Stimulated activated CD4-positive, alpha-beta T cell treated with anti-CD3 and anti-CD28 coated beads, Interleukin-1b, Interleukin-23, amount 100 ng/mL, for 1 hour (primary cell): Measurements from ENCODE around the gene DPEP2NB.
"Not testable (repeated sequence)": the region's sequence is repeated elsewhere in the genome, so short reads cannot be mapped to it uniquely, and the experiment has no call there.

Experiments used
- DNase-seq, 2 donors: peaks; one replicate each; pipeline ENCODE4 v3.0.0-alpha.2; 2020; ENCODE audit warnings: low read depth in 2 of 2

Gene DPEP2NB

DNA sequence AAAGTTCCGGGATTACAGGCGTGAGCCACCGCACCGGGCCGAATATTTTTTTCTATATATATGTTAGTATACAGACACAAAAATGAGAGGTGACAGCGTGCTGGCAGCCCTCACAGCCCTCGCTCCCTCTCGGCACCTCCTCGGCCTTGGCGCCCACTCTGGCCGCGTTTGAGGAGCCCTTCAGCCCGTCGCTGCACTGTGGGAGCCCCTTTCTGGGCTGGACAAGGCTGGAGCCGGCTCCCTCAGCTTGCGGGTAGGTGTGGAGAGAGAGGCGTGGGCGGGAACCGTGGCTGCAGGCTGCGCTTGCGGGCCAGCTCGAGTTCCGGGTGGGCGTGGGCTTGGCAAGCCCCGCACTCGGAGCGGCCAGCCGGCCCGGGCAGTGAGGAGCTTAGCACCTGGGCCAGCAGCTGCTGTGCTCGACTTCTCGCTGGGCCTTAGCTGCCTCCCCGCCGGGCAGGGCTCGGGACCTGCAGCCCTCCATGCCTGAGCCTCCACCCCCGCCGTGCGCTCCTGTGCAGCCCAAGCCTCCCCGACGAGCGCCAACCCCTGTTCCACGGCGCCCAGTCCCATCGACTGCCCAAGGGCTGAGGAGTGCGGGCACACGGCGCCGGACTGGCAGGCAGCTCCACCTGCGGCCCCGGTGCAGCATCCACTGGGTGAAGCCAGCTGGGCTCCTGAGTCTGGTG is 33.6 kb downstream of the DPEP2NB start:
- DNase-seq: no peak

DNA sequence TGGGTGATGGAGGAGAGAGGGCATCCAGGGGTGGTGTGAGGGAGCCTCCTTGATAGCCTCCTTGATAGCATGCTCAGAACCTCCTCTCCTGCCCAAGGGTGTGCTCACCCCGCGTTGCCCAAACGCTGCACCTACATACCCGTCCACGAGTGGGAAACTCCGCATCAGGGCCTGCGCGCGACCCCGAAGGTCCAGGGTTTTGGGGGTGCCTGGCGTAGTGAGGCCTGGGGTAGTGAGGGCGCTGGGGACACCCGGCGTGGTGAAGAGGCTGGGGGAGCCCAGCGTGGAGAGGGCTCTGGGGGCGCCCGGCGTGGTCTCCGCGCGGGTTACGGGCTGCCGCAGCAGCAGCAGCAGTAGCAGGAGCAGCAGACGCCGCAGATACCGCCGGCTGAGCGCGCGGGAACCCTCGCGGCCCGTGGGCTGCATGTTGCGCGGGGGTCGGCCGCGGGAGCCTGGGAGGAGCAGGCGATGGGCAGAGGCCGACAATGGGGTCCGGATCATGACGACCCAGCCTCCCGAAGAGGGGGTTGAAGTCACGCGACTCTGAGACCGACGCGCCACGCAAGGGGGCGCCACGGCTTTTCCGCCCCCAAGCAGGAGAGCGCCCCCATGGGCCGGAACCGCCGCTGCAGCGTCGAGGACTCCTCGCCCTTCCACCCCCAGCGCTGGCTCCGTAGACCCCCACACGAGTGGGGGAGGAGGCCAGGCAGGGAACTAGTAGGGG is 35.6 kb downstream of the DPEP2NB start, which contains the start of gene DPEP3:
TSS of gene DPEP3 (minus strand) at position 545 of the 724 bp plus-strand sequence. CDS start at position 426, 119 bp downstream.
- DNase-seq: no peak

- no peak for DNase-seq
Observed at GRCh38 chr16:67977469-67978227, 38.1 kb downstream of the DPEP2NB start.

DNA sequence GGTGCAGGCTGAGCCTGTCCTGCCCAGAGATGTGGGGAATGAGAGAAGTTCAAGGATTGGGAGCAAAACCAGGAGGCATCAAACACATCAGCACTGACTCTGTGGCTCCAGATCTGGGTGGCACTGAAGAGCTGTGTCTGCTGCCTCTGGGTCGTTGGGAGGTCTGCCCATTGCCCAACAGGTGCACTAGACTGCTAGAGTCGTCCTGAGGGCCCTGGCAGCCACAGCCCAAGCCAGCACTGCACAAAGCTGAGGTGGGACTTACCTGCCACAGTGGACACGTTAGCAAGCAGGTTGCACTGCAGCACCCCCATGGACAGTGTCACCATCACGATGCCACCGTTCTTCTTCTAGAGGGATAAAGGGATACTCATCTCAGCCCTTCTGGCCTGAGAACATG is 38.7 kb downstream of the DPEP2NB start:
- DNase-seq: no peak

DNA sequence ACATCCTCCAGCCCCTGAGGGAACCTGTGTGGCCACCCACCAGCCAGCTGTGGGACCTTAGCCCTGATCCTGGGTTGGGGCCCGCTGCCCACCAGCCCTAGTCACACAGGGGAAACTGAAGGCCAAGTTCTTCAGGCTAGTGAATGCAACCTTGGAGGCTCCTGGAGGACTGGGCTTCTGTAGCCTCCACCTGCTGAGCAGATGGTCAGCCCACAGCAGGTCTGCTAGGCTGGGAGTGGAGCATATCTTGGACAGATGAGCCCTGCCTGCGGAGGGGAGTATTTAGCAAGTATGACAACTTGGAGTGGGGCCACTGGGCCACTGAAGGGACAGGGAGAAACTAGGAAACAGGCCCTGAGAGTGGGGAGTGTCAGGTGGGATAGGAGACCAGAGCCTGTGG is 39.5 kb downstream of the DPEP2NB start:
- DNase-seq: no peak

DNA sequence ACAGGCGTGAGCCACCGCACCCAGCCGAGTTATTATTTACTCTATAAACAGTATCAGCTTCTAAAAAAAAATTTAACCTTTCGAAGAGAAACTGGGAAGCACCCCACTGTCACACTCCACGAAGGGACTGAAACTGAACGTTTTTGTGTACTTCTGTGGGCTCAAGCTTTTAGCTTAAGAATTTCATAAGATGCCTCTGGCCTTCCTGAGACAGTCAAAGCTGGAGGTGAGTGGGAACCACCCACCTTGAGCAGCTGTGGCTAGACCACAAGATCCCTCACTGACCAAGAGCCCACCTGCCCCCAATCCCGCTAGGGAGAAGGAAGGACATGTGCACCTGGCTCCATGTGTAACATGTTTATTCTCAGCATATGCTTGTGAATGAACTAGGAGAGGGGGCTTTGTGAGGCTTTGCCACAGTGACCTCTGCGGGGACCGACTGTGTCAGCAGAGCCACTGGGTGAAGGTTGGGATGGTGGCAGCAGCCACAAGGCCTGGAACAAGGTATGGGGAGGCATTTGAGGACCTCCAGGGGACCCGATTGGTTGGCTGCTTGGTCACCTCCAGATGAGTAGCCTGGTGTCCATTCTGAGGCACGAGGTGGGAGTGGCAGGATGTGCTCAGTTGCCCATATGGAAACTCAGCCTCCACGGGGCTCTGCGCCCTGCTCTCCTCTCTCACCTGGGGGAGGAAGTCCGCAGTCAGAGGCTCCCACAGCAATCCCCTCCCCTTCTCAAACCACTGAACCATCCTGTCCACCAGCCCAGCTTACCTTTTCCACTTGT is 40.2 kb downstream of the DPEP2NB start:
- no peak for DNase-seq

DNA sequence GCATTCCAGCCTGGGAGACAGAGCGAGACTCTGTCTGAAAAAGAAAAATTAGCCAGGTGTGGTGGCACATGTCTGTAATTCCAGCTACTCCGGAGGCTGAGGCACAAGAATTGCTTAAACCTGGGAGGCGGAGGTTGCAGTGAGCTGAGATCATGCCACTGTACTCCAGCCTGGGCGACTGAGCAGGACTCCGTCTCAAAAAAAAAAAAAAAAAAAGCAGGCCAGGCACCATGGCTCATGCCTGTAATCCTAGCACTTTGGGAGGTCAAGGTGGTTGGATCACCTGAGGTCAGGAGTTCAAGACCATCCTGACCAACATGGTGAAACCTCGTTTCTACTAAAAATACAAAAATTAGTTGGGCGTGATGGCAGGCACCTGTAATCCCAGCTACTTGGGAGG is 43.4 kb downstream of the DPEP2NB start:
- DNase-seq: not testable (repeated sequence)

- DNase-seq: no peak
Observed at GRCh38 chr16:67971111-67971510, 44.6 kb downstream of the DPEP2NB start.

DNA sequence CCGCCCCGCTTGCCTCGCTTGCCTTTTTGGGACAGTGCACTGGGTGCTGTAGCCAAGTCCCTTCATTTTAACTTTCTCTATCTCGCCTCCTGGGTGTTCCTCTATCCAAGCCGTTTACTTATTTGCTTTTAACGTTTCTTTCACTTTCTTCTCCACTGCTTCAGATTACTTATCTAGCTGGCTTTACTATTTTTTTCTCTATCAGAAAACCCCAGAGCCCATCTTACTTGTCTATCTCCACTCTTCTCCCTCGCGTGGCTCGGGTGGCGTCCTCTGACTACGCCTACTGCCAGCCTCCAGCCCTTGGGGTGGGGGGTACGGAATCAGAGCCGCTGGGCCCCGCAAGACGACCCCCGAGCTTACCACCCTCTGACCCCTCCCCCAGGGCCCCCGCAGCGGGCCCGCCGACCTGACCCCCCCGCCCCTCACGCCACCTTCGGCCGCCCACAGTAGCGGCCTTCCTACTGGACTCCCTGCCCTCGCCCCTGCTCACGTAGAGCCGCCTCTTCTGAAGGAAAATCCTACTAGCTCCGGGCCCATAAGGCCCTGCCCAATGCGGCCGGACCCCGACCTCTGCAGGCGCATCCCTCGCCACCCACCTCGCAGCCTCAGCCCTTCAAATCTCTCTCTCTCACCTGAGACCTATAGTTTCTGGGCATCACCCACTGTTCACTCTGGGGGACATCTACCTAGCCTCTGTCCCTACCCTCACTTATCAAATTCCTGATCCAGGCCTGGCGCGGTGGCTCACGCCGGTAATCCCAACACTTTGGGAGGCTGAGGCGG is 46.3 kb downstream of the DPEP2NB start:
- DNase-seq: no peak

- peak; percentile 47 to 80 for DNase-seq
Observed at GRCh38 chr16:67968400-67969253, 47.1 kb downstream of the DPEP2NB start, which contains the start of gene SLC12A4. Gene SLC12A4, minus strand, starts transcription at chr16:67968637. Its CDS starts 84 bp downstream, at chr16:67968553.

GRCh38 chr16:67967958-67968399 is 47.7 kb downstream of the DPEP2NB start:
- DNase-seq: no peak

DNA sequence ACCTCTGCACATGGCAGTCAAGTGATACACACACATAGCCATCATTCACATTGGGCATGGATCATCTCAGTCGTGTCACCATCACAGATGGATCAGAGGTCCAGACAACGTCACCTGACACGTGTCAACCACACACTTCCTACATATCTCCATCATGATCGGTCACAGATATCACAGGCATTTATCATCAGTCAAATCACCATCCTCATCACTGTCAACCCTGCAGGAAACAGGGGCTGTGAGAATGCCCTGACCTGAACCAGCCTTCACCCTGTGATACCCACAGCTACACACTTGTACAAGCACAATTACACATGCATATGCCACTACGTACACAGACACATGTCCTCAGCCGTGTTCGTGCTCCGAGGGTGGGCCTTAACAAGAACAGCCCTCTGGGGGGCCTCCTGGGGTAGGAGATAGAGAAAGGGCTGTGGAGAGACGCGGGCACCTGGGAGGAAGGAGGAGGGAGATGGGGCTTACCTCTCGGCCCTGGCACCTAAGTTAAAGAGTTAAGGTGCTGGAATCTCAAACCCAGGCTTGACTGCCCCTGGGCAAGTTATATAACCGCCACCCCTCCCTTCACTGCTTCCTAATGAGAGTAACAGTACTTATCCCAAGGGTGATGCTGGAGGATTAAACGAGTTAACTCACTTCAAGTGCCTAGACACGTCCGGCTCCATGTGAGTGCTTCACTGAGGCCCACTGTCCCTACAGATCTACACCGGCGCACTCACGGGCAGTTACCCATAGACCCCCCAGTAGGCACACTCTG is 48.3 kb downstream of the DPEP2NB start:
- no peak for DNase-seq

- DNase-seq: no peak
Observed at GRCh38 chr16:67966549-67967182, 49.0 kb downstream of the DPEP2NB start.

- DNase-seq: no peak
Observed at GRCh38 chr16:67965668-67966548, 49.8 kb downstream of the DPEP2NB start.

DNA sequence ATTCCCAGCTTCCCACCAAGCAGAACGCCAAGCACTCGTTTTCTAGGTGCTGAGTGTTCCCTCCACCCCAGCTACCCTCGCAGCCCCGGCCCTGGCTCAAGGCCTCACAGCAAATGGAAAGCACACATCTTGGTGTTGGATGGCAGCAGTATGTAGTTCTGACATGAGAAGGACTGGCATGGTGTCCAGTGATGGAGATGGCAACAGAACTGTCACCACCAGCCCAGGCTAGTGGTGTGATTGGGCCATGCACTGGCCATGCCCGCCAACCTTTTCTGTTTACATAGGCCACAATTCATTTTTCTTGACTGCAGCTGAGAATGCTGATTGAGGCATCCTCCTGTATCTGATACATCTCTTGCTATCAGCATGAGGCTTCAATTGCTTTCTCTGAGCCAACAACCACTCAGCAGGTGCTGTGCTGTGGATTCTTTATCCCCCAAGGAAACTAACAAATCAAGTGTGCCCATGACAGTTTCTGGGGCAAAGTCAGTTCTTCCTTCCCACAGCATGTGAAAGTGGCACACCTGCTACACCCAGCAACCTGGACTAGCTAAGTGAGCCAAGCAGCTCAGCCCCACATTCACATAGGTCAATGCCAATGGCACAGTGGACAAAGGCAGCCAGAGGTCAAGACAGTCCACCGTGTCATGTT is 51.1 kb downstream of the DPEP2NB start:
- no peak for DNase-seq

DNA sequence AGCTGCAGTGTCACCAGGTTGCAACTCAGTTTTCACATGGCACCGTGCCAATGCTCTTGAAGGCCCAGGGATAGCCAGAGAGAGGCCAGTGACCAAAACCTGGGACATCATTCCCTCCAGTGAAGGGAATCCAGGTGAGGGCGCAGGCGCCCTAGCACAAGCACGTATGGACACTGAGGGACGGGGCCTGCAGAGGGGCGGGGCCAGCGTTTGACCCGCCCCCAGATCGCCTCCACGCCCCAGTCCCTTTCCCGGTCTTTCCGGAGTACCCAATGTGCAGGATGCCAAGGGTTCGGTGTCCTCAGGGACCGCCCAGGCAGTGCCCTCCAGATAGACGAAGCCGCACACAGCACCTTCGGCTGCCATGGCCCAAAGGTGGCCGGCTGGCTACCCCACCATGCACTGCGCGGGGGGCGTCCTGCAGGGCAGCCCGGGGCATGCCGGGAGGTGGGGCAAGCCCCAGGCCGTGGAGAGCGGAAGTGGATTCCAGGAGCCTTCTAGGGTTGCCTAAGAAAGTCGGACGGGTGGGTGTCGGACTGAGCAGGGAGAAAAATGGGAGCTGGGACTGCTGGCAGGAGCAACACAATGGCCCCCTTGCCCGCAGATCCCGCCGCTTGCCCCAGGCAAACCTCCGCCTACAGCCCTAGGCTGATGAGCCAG is 51.9 kb downstream of the DPEP2NB start:
- DNase-seq: no peak
